Sigmoid colon (tissue), 7 donors: ENCODE measurements around the gene TEX36. TPM values are rescaled to one million over a fixed set of nuclear protein-coding genes. Genes with fewer than 3 reads are reported as not detected.

Experiments used
- DNase-seq: peaks from one replicate; pipeline ENCODE4 v3.0.0-alpha.2; 2019
- H3K27ac ChIP-seq, 4 donors: fragments of 200-600 bp; sonication (generic); one replicate each; pipeline ENCODE4 v1.5.1; 2016 to 2019; ENCODE audit warnings: mild to moderate bottlenecking in 1 of 4
- H3K27me3 ChIP-seq, 3 donors: fragments of 200-600 bp; sonication (generic); one replicate each; pipeline ENCODE4 v1.5.1; 2019; ENCODE audit warnings: mild to moderate bottlenecking in 1 of 3
- H3K36me3 ChIP-seq, 4 donors: fragments of 200-600 bp; sonication (generic); one replicate each; pipeline ENCODE4 v1.5.1; 2016 to 2019
- H3K4me1 ChIP-seq, 4 donors: fragments of 200-600 bp; sonication (generic); one replicate each; pipeline ENCODE4 v1.5.1; 2017 to 2019
- H3K4me3 ChIP-seq, 4 donors: fragments of 200-600 bp; sonication (generic); one replicate each; pipeline ENCODE4 v1.5.1; 2017 to 2019; ENCODE audit warnings: mild to moderate bottlenecking in 2 of 4, moderate library complexity in 1 of 4
- H3K9me3 ChIP-seq, 4 donors: fragments of 200-600 bp in 3 of 4; sonication (generic) in 3 of 4; one replicate each; pipeline versions ENCODE4 v1.5.1 to v1.6.1; 2013 to 2019
- CTCF ChIP-seq, 4 experiments: fragments of 450-650 bp in 3 of 4; fragments of 200-600 bp in 1 of 4; IDR thresholded peaks; one replicate each; pipeline ENCODE4 v1.5.1; 2016 to 2019; ENCODE audit warnings: antibody characterized with exemption in 4 of 4, mild to moderate bottlenecking in 3 of 4, moderate library complexity in 2 of 4
- EP300 ChIP-seq, 4 donors: sonication (generic); formaldehyde crosslinking; IDR thresholded peaks; one replicate each; pipeline ENCODE4 v1.6.1; 2017; ENCODE audit warnings: antibody characterized with exemption in 4 of 4
- POLR2A ChIP-seq, 2 donors: fragments of 450-650 bp; IDR thresholded peaks; one replicate each; pipeline ENCODE4 v1.6.1; 2016; ENCODE audit warnings: antibody characterized with exemption in 2 of 2, mild to moderate bottlenecking in 2 of 2, moderate library complexity in 2 of 2
- POLR2AphosphoS5 ChIP-seq, 4 donors: sonication (generic); formaldehyde crosslinking; IDR thresholded peaks; one replicate each; pipeline ENCODE4 v1.6.1; 2017; ENCODE audit warnings: antibody characterized with exemption in 4 of 4
- WGBS, 2 donors: extraction: QIAGEN DNeasy Blood & Tissue Kit; methylation state at CpG; one replicate each; pipeline ENCODE4 v1.1.7; 2013; 5-methylcytosine and 5-hydroxymethylcytosine counted together
- intact Hi-C: fragments of 100-400 bp; cut with DNase I; formaldehyde crosslinking; loops from one replicate; pipeline ENCODE4 v1.15.1; 2023
- polyA plus RNA-seq, 3 donors: library from polyadenylated mRNA; stranded (reverse); fragments of 200-250 nt; gene quantifications; one replicate each; pipeline ENCODE4 v1.2.3, GENCODE V29; 2013
- total RNA-seq, 4 donors: library from RNA; depleted of rRNA; stranded (reverse); fragments of >200 nt; gene quantifications; one replicate each; pipeline ENCODE4 v1.1.0, GENCODE V29; 2016
- donor health status: healthy with polysubstance abuse.
- donor health status: Bipolar disorder and iron deficiency.
- donor health status: healthy.

Gene TEX36
- total and polyA plus RNA-seq, 7 donors, result not detected

- Histone ChIP-seq H3K4me3 (no peak overlapping the region), H3K27ac (no peak overlapping the region), H3K36me3 (no peaks in the 10 kb centered on the region), H3K9me3 (no peaks in the 10 kb centered on the region), H3K27me3 (no peaks in the 10 kb centered on the region), H3K4me1 (peaks cover 0 to 13% (median 8%) of the 10 kb centered on the region in 4 donors)
- no peak for TF ChIP-seq POLR2AphosphoS5 (IDR thresholded peaks at IDR 0.05)
- TF ChIP-seq POLR2A (IDR thresholded peaks at IDR 0.05), result no peak
- TF ChIP-seq CTCF (IDR thresholded peaks at IDR 0.05), result no peak
- TF ChIP-seq EP300 (IDR thresholded peaks at IDR 0.05), result no peak
- WGBS, 2 donors, result 27 to 66% methylated on average over 2 of the region's 2 CpGs
- DNase-seq, result no peak
- intact Hi-C loops, result no loop called here
Measured at GRCh38 chr10:125611216-125611615, 71.7 kb downstream of the TEX36 start.

GRCh38 chr10:125609859-125610258 lies 73.1 kb downstream of the TEX36 start:
- DNase-seq, result no peak
- peaks cover 0 to 13% (median 8%) of the 10 kb centered on the region in 4 donors for H3K4me1 ChIP-seq
- no peaks in the 10 kb centered on the region for H3K27me3 ChIP-seq
- H3K4me3 ChIP-seq, result no peak overlapping the region
- no peaks in the 10 kb centered on the region for H3K36me3 ChIP-seq
- no peaks in the 10 kb centered on the region for H3K9me3 ChIP-seq
- 89 to 92% methylated on average over 4 of the region's 4 CpGs for WGBS, 2 donors
- H3K27ac ChIP-seq, result no peak overlapping the region
- intact Hi-C loops, result no loop called here
- TF ChIP-seq POLR2A (IDR thresholded peaks at IDR 0.05) (no peak), CTCF (IDR thresholded peaks at IDR 0.05) (no peak)

- Histone ChIP-seq H3K9me3 (no peaks in the 10 kb centered on the region), H3K4me1 (peaks cover 0 to 13% (median 8%) of the 10 kb centered on the region in 4 donors), H3K36me3 (no peaks in the 10 kb centered on the region), H3K27ac (no peak overlapping the region), H3K4me3 (no peak overlapping the region), H3K27me3 (no peaks in the 10 kb centered on the region)
- TF ChIP-seq POLR2A (IDR thresholded peaks at IDR 0.05), result no peak
- TF ChIP-seq EP300 (IDR thresholded peaks at IDR 0.05), result no peak
- TF ChIP-seq POLR2AphosphoS5 (IDR thresholded peaks at IDR 0.05), result no peak
- no peak for TF ChIP-seq CTCF (IDR thresholded peaks at IDR 0.05)
- DNase-seq, result no peak
- intact Hi-C loops, result no loop called here
- 90 to 93% methylated on average over 8 of the region's 8 CpGs for WGBS, 2 donors
Measured at GRCh38 chr10:125608474-125608873, 74.5 kb downstream of the TEX36 start.

- no peak overlapping the region for H3K27ac ChIP-seq
- no peak for DNase-seq
- no peaks in the 10 kb centered on the region for H3K36me3 ChIP-seq
- 82 to 87% methylated on average over 7 of the region's 7 CpGs for WGBS, 2 donors
- H3K4me1 ChIP-seq, result peaks cover 0 to 13% (median 8%) of the 10 kb centered on the region in 4 donors
- TF ChIP-seq POLR2A (IDR thresholded peaks at IDR 0.05) (no peak), CTCF (IDR thresholded peaks at IDR 0.05) (no peak), EP300 (IDR thresholded peaks at IDR 0.05) (no peak), POLR2AphosphoS5 (IDR thresholded peaks at IDR 0.05) (no peak)
- H3K9me3 ChIP-seq, result no peaks in the 10 kb centered on the region
- H3K4me3 ChIP-seq, result no peak overlapping the region
- H3K27me3 ChIP-seq, result no peaks in the 10 kb centered on the region
- intact Hi-C loops, result no loop called here
Measured at GRCh38 chr10:125607689-125608290, 75.2 kb downstream of the TEX36 start.
